Calu3 (cell line): Measurements from ENCODE around the gene EMSY. TPM values are rescaled to one million over a fixed set of nuclear protein-coding genes. Genes with fewer than 3 reads are reported as not detected.

ENCODE experiments used
- BruUV-seq: library from RNA; stranded (reverse); fragments of 400-500 nt; replicated peaks from 2 replicates; lab custom pipeline; 2021; lab: Mats Ljungman, UMichigan
- CTCF ChIA-PET: fragments of 300-600 bp; sonication (Branson Sonifier 250); formaldehyde crosslinking; loops from one replicate; lab custom pipeline; 2022; ENCODE audit warnings: antibody characterized with exemption; lab: Charles Lee
- DNase-seq: peaks from one replicate; pipeline ENCODE4 v3.0.0; 2022
- H3K27ac Mint-ChIP-seq: one replicate; pipeline ENCODE4 v1.8.0; 2022; ENCODE audit warnings: mixed read lengths; ENCODE audit not compliant: unreplicated experiment
- H3K27me3 Mint-ChIP-seq: one replicate; pipeline ENCODE4 v1.8.0; 2022; ENCODE audit warnings: mixed read lengths; ENCODE audit not compliant: unreplicated experiment
- H3K36me3 Mint-ChIP-seq: one replicate; pipeline ENCODE4 v1.8.0; 2022; ENCODE audit warnings: mild to moderate bottlenecking, moderate library complexity, mixed read lengths; ENCODE audit not compliant: insufficient read depth, unreplicated experiment
- H3K4me1 Mint-ChIP-seq: one replicate; pipeline ENCODE4 v1.8.0; 2022; ENCODE audit warnings: mild to moderate bottlenecking, low read depth, mixed read lengths; ENCODE audit not compliant: unreplicated experiment
- H3K4me3 Mint-ChIP-seq: one replicate; pipeline ENCODE4 v1.8.0; 2022; ENCODE audit warnings: mild to moderate bottlenecking, low read depth, moderate library complexity, mixed read lengths; ENCODE audit not compliant: unreplicated experiment
- H3K9me3 Mint-ChIP-seq: one replicate; pipeline ENCODE4 v1.8.0; 2022; ENCODE audit warnings: low read depth, mixed read lengths; ENCODE audit not compliant: unreplicated experiment
- intact Hi-C: fragments of 100-400 bp; cut with micrococcal nuclease; formaldehyde crosslinking; loops from one replicate; pipeline ENCODE4 v1.10.0; 2022; ENCODE audit not compliant: unreplicated experiment
- total RNA-seq: library from RNA; stranded (reverse); gene quantifications from 2 replicates; pipeline ENCODE4 v1.2.3, GENCODE V29; 2022
- TF ChIP-seq, protein P1 (sequence below): fragments of 200-600 bp; IDR thresholded peaks from one replicate; pipeline ENCODE4 v1.8.0; 2022; ENCODE audit warnings: antibody characterized with exemption; ENCODE audit not compliant: unreplicated experiment

The EMSY gene
- total RNA-seq, 1 experiment from 2014 or later: 30.0 TPM

- no peaks in the 10 kb centered on the region for H3K27me3 Mint-ChIP-seq
- intact Hi-C loops: no loop called here
- H3K4me3 Mint-ChIP-seq: no peak overlapping the region
- H3K9me3 Mint-ChIP-seq: no peaks in the 10 kb centered on the region
- CTCF ChIA-PET: no interaction called here
- H3K4me1 Mint-ChIP-seq: no peaks in the 10 kb centered on the region
- BruUV-seq: no TSS peak
- no peak for DNase-seq
- peaks cover 14% of the 10 kb centered on the region for H3K36me3 Mint-ChIP-seq
- H3K27ac Mint-ChIP-seq: no peak overlapping the region
- TF ChIP-seq, protein P1, sequence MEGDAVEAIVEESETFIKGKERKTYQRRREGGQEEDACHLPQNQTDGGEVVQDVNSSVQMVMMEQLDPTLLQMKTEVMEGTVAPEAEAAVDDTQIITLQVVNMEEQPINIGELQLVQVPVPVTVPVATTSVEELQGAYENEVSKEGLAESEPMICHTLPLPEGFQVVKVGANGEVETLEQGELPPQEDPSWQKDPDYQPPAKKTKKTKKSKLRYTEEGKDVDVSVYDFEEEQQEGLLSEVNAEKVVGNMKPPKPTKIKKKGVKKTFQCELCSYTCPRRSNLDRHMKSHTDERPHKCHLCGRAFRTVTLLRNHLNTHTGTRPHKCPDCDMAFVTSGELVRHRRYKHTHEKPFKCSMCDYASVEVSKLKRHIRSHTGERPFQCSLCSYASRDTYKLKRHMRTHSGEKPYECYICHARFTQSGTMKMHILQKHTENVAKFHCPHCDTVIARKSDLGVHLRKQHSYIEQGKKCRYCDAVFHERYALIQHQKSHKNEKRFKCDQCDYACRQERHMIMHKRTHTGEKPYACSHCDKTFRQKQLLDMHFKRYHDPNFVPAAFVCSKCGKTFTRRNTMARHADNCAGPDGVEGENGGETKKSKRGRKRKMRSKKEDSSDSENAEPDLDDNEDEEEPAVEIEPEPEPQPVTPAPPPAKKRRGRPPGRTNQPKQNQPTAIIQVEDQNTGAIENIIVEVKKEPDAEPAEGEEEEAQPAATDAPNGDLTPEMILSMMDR: no peak
These were observed 20.9 kb downstream of the EMSY start for GRCh38 chr11:76465701-76466100.

DNA sequence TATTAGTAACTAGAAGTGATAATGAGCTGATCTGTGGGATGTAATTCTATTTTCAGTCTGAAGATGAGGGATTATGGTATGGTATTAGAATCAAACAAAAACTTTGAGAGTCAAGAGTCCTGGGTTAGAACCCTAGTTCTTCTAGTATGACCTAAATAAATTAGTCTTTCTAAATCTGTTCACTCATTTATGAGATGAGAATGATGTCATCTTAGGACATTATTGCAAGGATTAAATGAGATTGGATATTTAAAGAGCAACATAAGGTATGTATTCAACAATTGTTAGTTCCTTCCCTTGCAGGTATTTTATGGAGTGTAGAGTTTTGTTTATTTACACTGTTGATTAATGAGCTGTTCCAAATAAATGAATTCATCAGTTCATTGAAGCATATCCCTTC lies 21.8 kb downstream of the EMSY start:
- TF ChIP-seq, protein P1: no peak
- no peaks in the 10 kb centered on the region for H3K27me3 Mint-ChIP-seq
- CTCF ChIA-PET: no interaction called here
- DNase-seq: no peak
- intact Hi-C loops: no loop called here
- H3K36me3 Mint-ChIP-seq: peaks cover 9% of the 10 kb centered on the region
- H3K4me3 Mint-ChIP-seq: no peak overlapping the region
- H3K9me3 Mint-ChIP-seq: no peaks in the 10 kb centered on the region
- BruUV-seq: no TSS peak
- H3K27ac Mint-ChIP-seq: no peak overlapping the region
- no peaks in the 10 kb centered on the region for H3K4me1 Mint-ChIP-seq

DNA sequence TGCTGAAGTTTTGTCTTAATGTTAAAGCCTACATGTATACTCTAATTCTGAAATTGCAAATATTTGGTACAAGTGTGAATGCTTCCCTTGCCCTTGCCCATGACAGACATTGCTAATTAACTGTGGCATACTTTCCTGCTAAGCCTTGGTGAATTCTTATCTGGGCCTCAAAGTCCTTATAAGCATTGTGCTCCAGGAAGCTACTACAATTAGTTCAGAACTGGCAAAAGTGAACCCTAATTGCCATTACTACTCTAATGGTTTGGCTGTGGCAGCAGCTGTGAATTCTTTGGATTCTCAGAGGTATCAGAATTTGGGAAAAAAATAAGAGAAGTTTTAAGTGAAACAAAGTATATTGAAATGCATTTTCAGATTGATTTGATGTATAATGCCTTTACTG lies 24.3 kb downstream of the EMSY start:
- Mint-ChIP-seq H3K4me3 (no peak overlapping the region), H3K27me3 (no peaks in the 10 kb centered on the region), H3K27ac (no peak overlapping the region), H3K4me1 (no peaks in the 10 kb centered on the region), H3K9me3 (no peaks in the 10 kb centered on the region), H3K36me3 (peaks cover 9% of the 10 kb centered on the region)
- DNase-seq: no peak
- BruUV-seq: no TSS peak
- CTCF ChIA-PET: no interaction called here
- intact Hi-C loops: no loop called here
- TF ChIP-seq, protein P1: no peak

DNA sequence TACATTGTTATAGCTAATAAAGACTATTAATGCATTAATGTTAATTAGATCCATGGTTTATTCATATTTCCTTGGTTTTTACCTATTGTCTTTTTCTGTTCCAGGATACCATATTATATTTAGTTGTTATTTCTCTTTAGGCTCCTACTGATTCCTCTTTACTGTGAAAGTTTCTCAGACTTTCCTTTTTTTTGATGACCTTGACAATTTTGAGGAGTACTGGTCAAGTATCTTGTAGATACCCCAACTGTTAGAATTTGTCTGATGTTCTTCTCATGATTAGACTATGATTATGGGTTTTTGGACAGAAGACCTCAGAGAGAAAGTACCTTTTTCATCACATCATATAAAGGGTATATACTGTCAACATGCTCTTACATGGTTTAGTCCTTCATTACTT lies 26.6 kb downstream of the EMSY start:
- no peaks in the 10 kb centered on the region for H3K4me1 Mint-ChIP-seq
- H3K27ac Mint-ChIP-seq: no peak overlapping the region
- no peaks in the 10 kb centered on the region for H3K27me3 Mint-ChIP-seq
- TF ChIP-seq, protein P1: no peak
- DNase-seq: no peak
- no TSS peak for BruUV-seq
- intact Hi-C loops: no loop called here
- no peak overlapping the region for H3K4me3 Mint-ChIP-seq
- H3K36me3 Mint-ChIP-seq: no peaks in the 10 kb centered on the region
- CTCF ChIA-PET: no interaction called here
- no peaks in the 10 kb centered on the region for H3K9me3 Mint-ChIP-seq

GRCh38 chr11:76480241-76480640 lies 35.4 kb downstream of the EMSY start:
- peaks cover 6% of the 10 kb centered on the region for H3K9me3 Mint-ChIP-seq
- H3K27me3 Mint-ChIP-seq: no peaks in the 10 kb centered on the region
- CTCF ChIA-PET: no interaction called here
- H3K4me3 Mint-ChIP-seq: no peak overlapping the region
- TF ChIP-seq, protein P1: no peak
- H3K4me1 Mint-ChIP-seq: no peaks in the 10 kb centered on the region
- no peak overlapping the region for H3K27ac Mint-ChIP-seq
- peaks cover 7% of the 10 kb centered on the region for H3K36me3 Mint-ChIP-seq
- no TSS peak for BruUV-seq
- intact Hi-C loops: no loop called here
- DNase-seq: no peak
